ENCODE results near the gene PRIMPOL.

PRIMPOL gene

GRCh38 chr4:184699941-184700340 lies 50.4 kb downstream of the PRIMPOL start:
- DNase-seq, result no peak
- no peaks in the 10 kb centered on the region for H3K4me1 ChIP-seq (ENCODE audit: control insufficient read depth, insufficient read depth, low read length, poor library complexity, severe bottlenecking)
- H3K27me3 ChIP-seq (replicated peaks; ENCODE audit: control insufficient read depth, insufficient read depth, low read length, poor library complexity, severe bottlenecking), result no peaks in the 10 kb centered on the region
- H3K9me3 ChIP-seq (ENCODE audit: control insufficient read depth, low read length), result no peaks in the 10 kb centered on the region
- no peaks in the 10 kb centered on the region for H3K36me3 ChIP-seq (ENCODE audit: control insufficient read depth, insufficient read depth, low read length)
- no peak overlapping the region for H3K27ac ChIP-seq (ENCODE audit: insufficient read depth, low read length, poor library complexity, severe bottlenecking)
- no peak overlapping the region for H3K4me3 ChIP-seq (ENCODE audit: insufficient read depth, low read depth, low read length, poor library complexity, severe bottlenecking)

- no peak for DNase-seq
- Histone ChIP-seq H3K9me3 (ENCODE audit: control insufficient read depth, low read length) (no peaks in the 10 kb centered on the region), H3K27ac (ENCODE audit: insufficient read depth, low read length, poor library complexity, severe bottlenecking) (no peak overlapping the region), H3K4me3 (ENCODE audit: insufficient read depth, low read depth, low read length, poor library complexity, severe bottlenecking) (no peak overlapping the region), H3K27me3 (replicated peaks; ENCODE audit: control insufficient read depth, insufficient read depth, low read length, poor library complexity, severe bottlenecking) (no peaks in the 10 kb centered on the region), H3K4me1 (ENCODE audit: control insufficient read depth, insufficient read depth, low read length, poor library complexity, severe bottlenecking) (no peaks in the 10 kb centered on the region), H3K36me3 (ENCODE audit: control insufficient read depth, insufficient read depth, low read length) (no peaks in the 10 kb centered on the region)
Observed at GRCh38 chr4:184702114-184702513, 52.6 kb downstream of the PRIMPOL start.

GRCh38 chr4:184705692-184706091 lies 56.2 kb downstream of the PRIMPOL start:
- DNase-seq, result no peak

GRCh38 chr4:184706453-184706852 lies 56.9 kb downstream of the PRIMPOL start:
- H3K36me3 ChIP-seq (ENCODE audit: control insufficient read depth, insufficient read depth, low read length), result no peaks in the 10 kb centered on the region
- no peak for DNase-seq

More at GRCh38 chr4:184705692-184706091, 56.2 kb downstream of the PRIMPOL start:
- no peaks in the 10 kb centered on the region for H3K36me3 ChIP-seq (ENCODE audit: control insufficient read depth, insufficient read depth, low read length)
- no peak overlapping the region for H3K27ac ChIP-seq (ENCODE audit: insufficient read depth, low read length, poor library complexity, severe bottlenecking)
- no peaks in the 10 kb centered on the region for H3K9me3 ChIP-seq (ENCODE audit: control insufficient read depth, low read length)
- no peaks in the 10 kb centered on the region for H3K27me3 ChIP-seq (replicated peaks; ENCODE audit: control insufficient read depth, insufficient read depth, low read length, poor library complexity, severe bottlenecking)
- no peaks in the 10 kb centered on the region for H3K4me1 ChIP-seq (ENCODE audit: control insufficient read depth, insufficient read depth, low read length, poor library complexity, severe bottlenecking)
- H3K4me3 ChIP-seq (ENCODE audit: insufficient read depth, low read depth, low read length, poor library complexity, severe bottlenecking), result no peak overlapping the region

GRCh38 chr4:184712322-184712721 lies 62.8 kb downstream of the PRIMPOL start:
- DNase-seq, result no peak
- no peaks in the 10 kb centered on the region for H3K9me3 ChIP-seq (ENCODE audit: control insufficient read depth, low read length)
- H3K4me1 ChIP-seq (ENCODE audit: control insufficient read depth, insufficient read depth, low read length, poor library complexity, severe bottlenecking), result no peaks in the 10 kb centered on the region
- H3K27ac ChIP-seq (ENCODE audit: insufficient read depth, low read length, poor library complexity, severe bottlenecking), result no peak overlapping the region
- no peaks in the 10 kb centered on the region for H3K27me3 ChIP-seq (replicated peaks; ENCODE audit: control insufficient read depth, insufficient read depth, low read length, poor library complexity, severe bottlenecking)
- H3K36me3 ChIP-seq (ENCODE audit: control insufficient read depth, insufficient read depth, low read length), result no peaks in the 10 kb centered on the region
- no peak overlapping the region for H3K4me3 ChIP-seq (ENCODE audit: insufficient read depth, low read depth, low read length, poor library complexity, severe bottlenecking)

More at GRCh38 chr4:184706453-184706852, 56.9 kb downstream of the PRIMPOL start:
- Histone ChIP-seq H3K4me1 (ENCODE audit: control insufficient read depth, insufficient read depth, low read length, poor library complexity, severe bottlenecking) (no peaks in the 10 kb centered on the region), H3K27ac (ENCODE audit: insufficient read depth, low read length, poor library complexity, severe bottlenecking) (no peak overlapping the region), H3K4me3 (ENCODE audit: insufficient read depth, low read depth, low read length, poor library complexity, severe bottlenecking) (no peak overlapping the region), H3K9me3 (ENCODE audit: control insufficient read depth, low read length) (no peaks in the 10 kb centered on the region), H3K27me3 (replicated peaks; ENCODE audit: control insufficient read depth, insufficient read depth, low read length, poor library complexity, severe bottlenecking) (no peaks in the 10 kb centered on the region)

GRCh38 chr4:184713887-184714286 lies 64.3 kb downstream of the PRIMPOL start:
- Histone ChIP-seq H3K4me3 (ENCODE audit: insufficient read depth, low read depth, low read length, poor library complexity, severe bottlenecking) (no peak overlapping the region), H3K27ac (ENCODE audit: insufficient read depth, low read length, poor library complexity, severe bottlenecking) (no peak overlapping the region), H3K4me1 (ENCODE audit: control insufficient read depth, insufficient read depth, low read length, poor library complexity, severe bottlenecking) (no peaks in the 10 kb centered on the region), H3K9me3 (ENCODE audit: control insufficient read depth, low read length) (no peaks in the 10 kb centered on the region), H3K27me3 (replicated peaks; ENCODE audit: control insufficient read depth, insufficient read depth, low read length, poor library complexity, severe bottlenecking) (no peaks in the 10 kb centered on the region), H3K36me3 (ENCODE audit: control insufficient read depth, insufficient read depth, low read length) (no peaks in the 10 kb centered on the region)
- no peak for DNase-seq

GRCh38 chr4:184715526-184715925 lies 66.0 kb downstream of the PRIMPOL start:
- DNase-seq, result no peak
- no peaks in the 10 kb centered on the region for H3K27me3 ChIP-seq (replicated peaks; ENCODE audit: control insufficient read depth, insufficient read depth, low read length, poor library complexity, severe bottlenecking)
- no peaks in the 10 kb centered on the region for H3K9me3 ChIP-seq (ENCODE audit: control insufficient read depth, low read length)
- no peak overlapping the region for H3K4me3 ChIP-seq (ENCODE audit: insufficient read depth, low read depth, low read length, poor library complexity, severe bottlenecking)
- H3K36me3 ChIP-seq (ENCODE audit: control insufficient read depth, insufficient read depth, low read length), result no peaks in the 10 kb centered on the region
- H3K4me1 ChIP-seq (ENCODE audit: control insufficient read depth, insufficient read depth, low read length, poor library complexity, severe bottlenecking), result no peaks in the 10 kb centered on the region
- no peak overlapping the region for H3K27ac ChIP-seq (ENCODE audit: insufficient read depth, low read length, poor library complexity, severe bottlenecking)

GRCh38 chr4:184719407-184719806 lies 69.9 kb downstream of the PRIMPOL start:
- DNase-seq, result no peak
- Histone ChIP-seq H3K27me3 (replicated peaks; ENCODE audit: control insufficient read depth, insufficient read depth, low read length, poor library complexity, severe bottlenecking) (no peaks in the 10 kb centered on the region), H3K36me3 (ENCODE audit: control insufficient read depth, insufficient read depth, low read length) (no peaks in the 10 kb centered on the region), H3K4me1 (ENCODE audit: control insufficient read depth, insufficient read depth, low read length, poor library complexity, severe bottlenecking) (no peaks in the 10 kb centered on the region), H3K4me3 (ENCODE audit: insufficient read depth, low read depth, low read length, poor library complexity, severe bottlenecking) (no peak overlapping the region), H3K9me3 (ENCODE audit: control insufficient read depth, low read length) (no peaks in the 10 kb centered on the region), H3K27ac (ENCODE audit: insufficient read depth, low read length, poor library complexity, severe bottlenecking) (no peak overlapping the region)

GRCh38 chr4:184721254-184721653 lies 71.7 kb downstream of the PRIMPOL start:
- Histone ChIP-seq H3K27me3 (replicated peaks; ENCODE audit: control insufficient read depth, insufficient read depth, low read length, poor library complexity, severe bottlenecking) (no peaks in the 10 kb centered on the region), H3K4me1 (ENCODE audit: control insufficient read depth, insufficient read depth, low read length, poor library complexity, severe bottlenecking) (no peaks in the 10 kb centered on the region), H3K9me3 (ENCODE audit: control insufficient read depth, low read length) (no peaks in the 10 kb centered on the region), H3K4me3 (ENCODE audit: insufficient read depth, low read depth, low read length, poor library complexity, severe bottlenecking) (no peak overlapping the region), H3K27ac (ENCODE audit: insufficient read depth, low read length, poor library complexity, severe bottlenecking) (no peak overlapping the region), H3K36me3 (ENCODE audit: control insufficient read depth, insufficient read depth, low read length) (no peaks in the 10 kb centered on the region)
- DNase-seq, result no peak

- Histone ChIP-seq H3K9me3 (ENCODE audit: control insufficient read depth, low read length) (no peaks in the 10 kb centered on the region), H3K4me1 (ENCODE audit: control insufficient read depth, insufficient read depth, low read length, poor library complexity, severe bottlenecking) (no peaks in the 10 kb centered on the region), H3K4me3 (ENCODE audit: insufficient read depth, low read depth, low read length, poor library complexity, severe bottlenecking) (no peak overlapping the region), H3K36me3 (ENCODE audit: control insufficient read depth, insufficient read depth, low read length) (no peaks in the 10 kb centered on the region), H3K27ac (ENCODE audit: insufficient read depth, low read length, poor library complexity, severe bottlenecking) (no peak overlapping the region), H3K27me3 (replicated peaks; ENCODE audit: control insufficient read depth, insufficient read depth, low read length, poor library complexity, severe bottlenecking) (no peaks in the 10 kb centered on the region)
- no peak for DNase-seq
Observed at GRCh38 chr4:184722798-184723197, 73.3 kb downstream of the PRIMPOL start.

- Histone ChIP-seq H3K36me3 (ENCODE audit: control insufficient read depth, insufficient read depth, low read length) (no peaks in the 10 kb centered on the region), H3K4me3 (ENCODE audit: insufficient read depth, low read depth, low read length, poor library complexity, severe bottlenecking) (no peak overlapping the region), H3K9me3 (ENCODE audit: control insufficient read depth, low read length) (no peaks in the 10 kb centered on the region), H3K27ac (ENCODE audit: insufficient read depth, low read length, poor library complexity, severe bottlenecking) (no peak overlapping the region), H3K4me1 (ENCODE audit: control insufficient read depth, insufficient read depth, low read length, poor library complexity, severe bottlenecking) (no peaks in the 10 kb centered on the region), H3K27me3 (replicated peaks; ENCODE audit: control insufficient read depth, insufficient read depth, low read length, poor library complexity, severe bottlenecking) (no peaks in the 10 kb centered on the region)
- DNase-seq, result no peak
Observed at GRCh38 chr4:184727430-184727829, 77.9 kb downstream of the PRIMPOL start.
